H9 (cell line): ENCODE results near the gene CTCF. TPM values are rescaled to one million over a fixed set of nuclear protein-coding genes. Genes with fewer than 3 reads are reported as not detected.
A peak's percentile ranks its signal among the peaks of the same experiment; 100 is the strongest.

Experiments
- DNase-seq: peaks from one replicate; pipeline ENCODE4 v3.0.0-alpha.2; 2017
- H2AFZ ChIP-seq: one replicate; pipeline ENCODE4 v1.6.1; 2013; ENCODE audit warnings: mild to moderate bottlenecking, low read length, control low read depth, moderate library complexity
- H2AK5ac ChIP-seq: 2 replicates; pipeline ENCODE4 v1.6.1; 2013; ENCODE audit warnings: low read length, control low read depth, mixed read lengths; ENCODE audit not compliant: insufficient read length
- H2BK120ac ChIP-seq: one replicate; pipeline ENCODE4 v1.6.1; 2013; ENCODE audit warnings: low read depth, mild to moderate bottlenecking, low read length, control low read depth, inconsistent platforms; ENCODE audit not compliant: poor library complexity, severe bottlenecking
- H2BK12ac ChIP-seq: 2 replicates; pipeline ENCODE4 v1.6.1; 2013; ENCODE audit warnings: low read length, control low read depth, mixed read lengths, low read depth; ENCODE audit not compliant: insufficient read length
- H2BK15ac ChIP-seq: 2 replicates; pipeline ENCODE4 v1.6.1; 2013; ENCODE audit warnings: low read depth, low read length, control low read depth
- H2BK20ac ChIP-seq: one replicate; pipeline ENCODE4 v1.6.1; 2013; ENCODE audit warnings: low read depth, mild to moderate bottlenecking, low read length, control low read depth, inconsistent platforms; ENCODE audit not compliant: poor library complexity, severe bottlenecking
- H2BK5ac ChIP-seq: 2 replicates; pipeline ENCODE4 v1.6.1; 2013; ENCODE audit warnings: low read length, control low read depth, mixed read lengths; ENCODE audit not compliant: insufficient read length
- H3K14ac ChIP-seq: 2 replicates; pipeline ENCODE4 v1.6.1; 2013; ENCODE audit warnings: low read length, control low read depth; ENCODE audit not compliant: insufficient read depth
- H3K18ac ChIP-seq: 2 replicates; pipeline ENCODE4 v1.6.1; 2013; ENCODE audit warnings: low read depth, mild to moderate bottlenecking, mixed read lengths, low read length, control low read depth; ENCODE audit not compliant: insufficient read length
- H3K23ac ChIP-seq: 2 replicates; pipeline ENCODE4 v1.6.1; 2013; ENCODE audit warnings: low read length, control low read depth, mixed read lengths, low read depth; ENCODE audit not compliant: insufficient read length
- H3K23me2 ChIP-seq: 2 replicates; pipeline ENCODE4 v1.6.1; 2013; ENCODE audit warnings: low read depth, mild to moderate bottlenecking, mixed read lengths, low read length, control low read depth; ENCODE audit not compliant: insufficient read length, poor library complexity, severe bottlenecking
- H3K27ac ChIP-seq: 2 replicates; pipeline ENCODE4 v1.5.1; 2013; ENCODE audit warnings: low read length, control low read depth, mixed read lengths, low read depth; ENCODE audit not compliant: insufficient read length
- H3K27me3 ChIP-seq: 2 replicates; pipeline ENCODE4 v1.6.1; 2013; ENCODE audit warnings: low read length, control low read depth, inconsistent platforms; ENCODE audit not compliant: insufficient read depth
- H3K4ac ChIP-seq: 2 replicates; pipeline ENCODE4 v1.6.1; 2013; ENCODE audit warnings: low read depth, mild to moderate bottlenecking, control low read depth, inconsistent platforms, low read length, moderate library complexity
- H3K4me1 ChIP-seq: 2 replicates; pipeline ENCODE4 v1.6.1; 2013; ENCODE audit warnings: low read length, control low read depth, inconsistent platforms; ENCODE audit not compliant: insufficient read depth
- H3K4me2 ChIP-seq: 2 replicates; pipeline ENCODE4 v1.6.1; 2013; ENCODE audit warnings: low read length, control low read depth, mixed read lengths; ENCODE audit not compliant: insufficient read length, insufficient read depth
- H3K56ac ChIP-seq: 2 replicates; pipeline ENCODE4 v1.6.1; 2013; ENCODE audit warnings: low read depth, mild to moderate bottlenecking, mixed read lengths, low read length, control low read depth; ENCODE audit not compliant: insufficient read length
- H3K79me1 ChIP-seq: 2 replicates; pipeline ENCODE4 v1.6.1; 2013; ENCODE audit warnings: low read depth, mild to moderate bottlenecking, moderate library complexity, low read length, control low read depth, inconsistent platforms; ENCODE audit not compliant: insufficient read depth, poor library complexity, severe bottlenecking
- H3K79me2 ChIP-seq: 2 replicates; pipeline ENCODE4 v1.6.1; 2013; ENCODE audit warnings: low read length, control low read depth, inconsistent platforms; ENCODE audit not compliant: insufficient read depth
- H3K9ac ChIP-seq: 2 replicates; pipeline ENCODE4 v1.6.1; 2013; ENCODE audit warnings: low read length, control low read depth, mixed read lengths; ENCODE audit not compliant: insufficient read length; ENCODE audit errors: extremely low read depth
- H3K9me3 ChIP-seq: one replicate; pipeline ENCODE4 v1.6.1; 2013; ENCODE audit warnings: low read depth, low read length, inconsistent platforms; ENCODE audit not compliant: control insufficient read depth
- H3T11ph ChIP-seq: one replicate; pipeline ENCODE4 v1.6.1; 2013; ENCODE audit warnings: mild to moderate bottlenecking, low read length, control low read depth, inconsistent platforms
- H4K20me1 ChIP-seq: one replicate; pipeline ENCODE4 v1.6.1; 2013; ENCODE audit not compliant: control insufficient read depth, insufficient read length, insufficient read depth
- H4K5ac ChIP-seq: 2 replicates; pipeline ENCODE4 v1.6.1; 2013; ENCODE audit warnings: low read depth, mild to moderate bottlenecking, mixed read lengths, low read length, control low read depth; ENCODE audit not compliant: insufficient read length
- H4K8ac ChIP-seq: replicated peaks from 2 replicates; pipeline ENCODE4 v1.6.1; 2013; ENCODE audit warnings: low read length, control low read depth, mixed read lengths, low read depth; ENCODE audit not compliant: insufficient read length
- H4K91ac ChIP-seq: 2 replicates; pipeline ENCODE4 v1.6.1; 2013; ENCODE audit warnings: low read depth, mild to moderate bottlenecking, moderate library complexity, mixed read lengths, low read length, control low read depth; ENCODE audit not compliant: insufficient read length
- H3K27ac Mint-ChIP-seq, 3 experiments: 2 replicates in 2 of 3; 3 replicates in 1 of 3; pipeline ENCODE4 v1.8.0; 2020 to 2021; ENCODE audit warnings: mixed read lengths in 3 of 3, mild to moderate bottlenecking in 1 of 3, moderate library complexity in 1 of 3
- H3K27me3 Mint-ChIP-seq: 2 replicates; pipeline ENCODE4 v1.8.0; 2021; ENCODE audit warnings: low read depth, mild to moderate bottlenecking, moderate library complexity, mixed read lengths
- H3K36me3 Mint-ChIP-seq, 3 experiments: 2 replicates in 2 of 3; 3 replicates in 1 of 3; pipeline ENCODE4 v1.8.0; 2020 to 2021; ENCODE audit warnings: low read depth in 3 of 3, mixed read lengths in 3 of 3; ENCODE audit not compliant: insufficient read depth in 1 of 3
- H3K4me1 Mint-ChIP-seq, 2 experiments: 2 replicates each; pipeline ENCODE4 v1.8.0; 2020; ENCODE audit warnings: mixed read lengths in 2 of 2
- H3K4me3 Mint-ChIP-seq, 2 experiments: 2 replicates in 1 of 2; 3 replicates in 1 of 2; pipeline ENCODE4 v1.8.0; 2020 to 2021; ENCODE audit warnings: mild to moderate bottlenecking in 2 of 2, mixed read lengths in 2 of 2, moderate library complexity in 1 of 2
- H3K9me3 Mint-ChIP-seq, 2 experiments: 2 replicates in 1 of 2; 3 replicates in 1 of 2; pipeline ENCODE4 v1.8.0; 2020; ENCODE audit warnings: mild to moderate bottlenecking in 2 of 2, mixed read lengths in 2 of 2, moderate library complexity in 1 of 2
- WGBS: extraction: QIAGEN DNeasy Blood & Tissue Kit; methylation state at CpG from one replicate; pipeline ENCODE4 v1.1.7; 2013; ENCODE audit warnings: missing lambda C conversion rate, low lambda C conversion rate, mixed read lengths; ENCODE audit not compliant: insufficient read length; ENCODE audit errors: extremely low coverage; 5-methylcytosine and 5-hydroxymethylcytosine counted together
- total RNA-seq: library from RNA; stranded (reverse); gene quantifications from 2 replicates; pipeline ENCODE4 v1.2.1, GENCODE V29; 2021
- TF ChIP-seq, protein P1 (sequence below): fragments of 200-600 bp; sonication (generic); conservative IDR thresholded peaks from 3 replicates; pipeline ENCODE4 v1.8.0; 2021; ENCODE audit warnings: antibody characterized with exemption, mild to moderate bottlenecking

CTCF gene
- total RNA-seq, 1 experiment from 2014 or later = 87.3 TPM

- Histone ChIP-seq H3K4ac (no peak overlapping the region), H3K56ac (no peak overlapping the region), H2AFZ (no peak overlapping the region), H4K20me1 (no peaks in the 10 kb centered on the region), H3K4me2 (no peak overlapping the region), H4K5ac (no peak overlapping the region), H4K91ac (no peak overlapping the region), H3T11ph (no peak overlapping the region), H3K14ac (no peak overlapping the region), H3K23me2 (peaks cover 8% of the 10 kb centered on the region), H4K8ac (no peak overlapping the region), H2BK15ac (no peak overlapping the region), H3K4me1 (no peaks in the 10 kb centered on the region), H3K9me3 (no peaks in the 10 kb centered on the region), H3K79me2 (no peaks in the 10 kb centered on the region), H3K27ac (no peak overlapping the region), H3K9ac (no peak overlapping the region), H3K18ac (no peak overlapping the region), H2BK12ac (no peak overlapping the region), H2BK20ac (no peak overlapping the region), H2BK120ac (no peak overlapping the region), H2BK5ac (no peak overlapping the region), H2AK5ac (no peak overlapping the region), H3K79me1 (no peaks in the 10 kb centered on the region), H3K27me3 (no peaks in the 10 kb centered on the region), H3K23ac (no peak overlapping the region)
- TF ChIP-seq, protein P1, sequence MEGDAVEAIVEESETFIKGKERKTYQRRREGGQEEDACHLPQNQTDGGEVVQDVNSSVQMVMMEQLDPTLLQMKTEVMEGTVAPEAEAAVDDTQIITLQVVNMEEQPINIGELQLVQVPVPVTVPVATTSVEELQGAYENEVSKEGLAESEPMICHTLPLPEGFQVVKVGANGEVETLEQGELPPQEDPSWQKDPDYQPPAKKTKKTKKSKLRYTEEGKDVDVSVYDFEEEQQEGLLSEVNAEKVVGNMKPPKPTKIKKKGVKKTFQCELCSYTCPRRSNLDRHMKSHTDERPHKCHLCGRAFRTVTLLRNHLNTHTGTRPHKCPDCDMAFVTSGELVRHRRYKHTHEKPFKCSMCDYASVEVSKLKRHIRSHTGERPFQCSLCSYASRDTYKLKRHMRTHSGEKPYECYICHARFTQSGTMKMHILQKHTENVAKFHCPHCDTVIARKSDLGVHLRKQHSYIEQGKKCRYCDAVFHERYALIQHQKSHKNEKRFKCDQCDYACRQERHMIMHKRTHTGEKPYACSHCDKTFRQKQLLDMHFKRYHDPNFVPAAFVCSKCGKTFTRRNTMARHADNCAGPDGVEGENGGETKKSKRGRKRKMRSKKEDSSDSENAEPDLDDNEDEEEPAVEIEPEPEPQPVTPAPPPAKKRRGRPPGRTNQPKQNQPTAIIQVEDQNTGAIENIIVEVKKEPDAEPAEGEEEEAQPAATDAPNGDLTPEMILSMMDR = no peak
- Mint-ChIP-seq H3K9me3 (no peaks in the 10 kb centered on the region), H3K27me3 (peaks cover 8% of the 10 kb centered on the region), H3K27ac (no peak overlapping the region), H3K4me1 (peaks cover 3 to 6% of the 10 kb centered on the region in 2 experiments; a peak in 2 of 4 replicates), H3K36me3 (peaks cover 2 to 9% (median 7%) of the 10 kb centered on the region in 3 experiments; a peak in 4 of 7 replicates), H3K4me3 (peak overlapping the region; percentile 57 to 75; a peak in 4 of 5 replicates)
- WGBS = no CpG with 5 or more reads among the region's 9 CpGs
- DNase-seq = no peak
These were observed 81.7 kb downstream of the CTCF start for GRCh38 chr16:67644038-67644437.
